HL-60/S4 treated with phorbol 12-myristate 13-acetate at 8.2 ng/mL for 4 days and 3 days (cell line): ENCODE results near the gene RHBDD2.
"Not testable (repeated sequence)": the region's sequence is repeated elsewhere in the genome, so short reads cannot be mapped to it uniquely, and the experiment has no call there.

Experiments
- in situ Hi-C: fragments of 300-500 bp; cut with MboI; formaldehyde crosslinking; loops from 2 replicates; pipeline ENCODE4 v1.15.0; 2022; ENCODE audit warnings: low sequenced_read_pairs

Gene RHBDD2

DNA sequence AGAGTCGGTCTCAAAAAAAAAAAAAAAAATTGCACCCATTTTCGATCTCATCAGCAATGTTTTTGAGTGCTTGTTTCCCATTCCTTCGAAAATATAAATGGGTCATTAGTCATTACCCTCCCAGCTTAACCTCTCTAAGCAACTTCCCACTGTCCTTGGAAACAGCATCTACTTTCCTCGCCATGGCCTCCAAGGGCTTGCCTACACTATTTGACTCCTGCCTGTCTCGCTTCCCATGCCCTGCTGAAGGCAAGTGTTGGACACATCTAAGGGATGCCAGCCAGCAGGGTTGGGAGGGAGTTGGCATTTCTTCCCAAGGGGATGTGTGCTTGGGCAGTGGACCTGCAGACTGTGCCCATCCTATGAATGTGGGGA lies 12.7 kb upstream of the RHBDD2 start:
- in situ Hi-C loops = no loop called here

DNA sequence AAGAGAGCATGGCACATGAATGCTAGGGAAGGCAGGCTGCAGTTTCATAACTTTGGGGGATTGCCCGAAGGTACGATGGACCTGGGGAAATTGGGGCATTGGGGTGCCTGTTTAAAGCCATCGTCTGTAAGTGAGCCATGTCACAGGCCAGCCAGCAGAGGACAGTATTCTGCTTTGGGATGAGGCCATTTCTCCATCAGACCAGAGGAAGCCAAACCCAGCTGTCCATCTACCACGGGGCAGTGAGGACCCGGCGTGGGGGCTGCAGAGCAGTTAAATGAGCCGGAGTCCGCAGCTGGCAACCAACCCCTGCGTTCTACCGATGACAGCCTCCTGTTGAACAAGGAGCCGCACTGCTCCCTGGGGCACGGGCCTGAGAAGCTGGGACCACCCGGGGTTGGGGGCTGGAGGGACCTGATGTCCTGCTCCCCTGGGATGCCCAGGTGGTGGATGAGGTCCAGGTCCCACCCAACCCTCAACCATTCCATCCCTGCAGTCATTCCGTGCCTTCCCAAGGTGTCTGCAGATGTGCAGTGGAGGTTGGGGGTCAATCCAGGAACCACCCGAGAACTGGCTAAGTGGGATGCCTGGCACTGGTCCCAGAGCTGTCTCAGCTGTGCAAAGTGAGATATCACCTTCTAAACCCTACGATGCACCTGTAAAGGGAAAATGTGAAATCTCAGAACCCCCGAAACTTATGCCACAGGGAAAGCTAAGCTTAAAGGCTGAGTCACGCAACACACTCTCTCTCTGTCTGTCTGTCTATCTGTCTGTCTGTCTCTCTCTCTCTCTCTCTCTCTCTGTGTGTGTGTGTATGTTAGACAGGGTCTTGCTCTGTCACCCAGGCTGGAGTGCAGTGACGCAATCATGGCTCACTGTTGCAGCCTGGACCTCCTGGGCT lies 12.1 kb upstream of the RHBDD2 start:
- in situ Hi-C loops = no loop called here

DNA sequence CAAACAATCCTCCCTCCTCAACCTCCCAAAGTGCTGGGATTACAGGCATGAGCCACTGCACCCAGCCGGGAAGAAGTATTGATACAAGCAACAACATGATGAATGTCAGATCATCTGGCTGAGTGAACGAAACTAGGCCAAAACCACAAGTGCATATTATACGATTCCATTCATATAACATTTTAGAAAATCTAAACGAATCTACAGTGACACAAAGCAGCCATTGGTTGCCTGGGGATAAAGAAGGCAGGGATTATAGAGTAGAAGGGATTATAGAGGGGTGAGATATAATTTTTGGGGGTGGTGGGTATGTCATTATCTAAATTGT lies 11.5 kb upstream of the RHBDD2 start:
- in situ Hi-C loops = no loop called here

DNA sequence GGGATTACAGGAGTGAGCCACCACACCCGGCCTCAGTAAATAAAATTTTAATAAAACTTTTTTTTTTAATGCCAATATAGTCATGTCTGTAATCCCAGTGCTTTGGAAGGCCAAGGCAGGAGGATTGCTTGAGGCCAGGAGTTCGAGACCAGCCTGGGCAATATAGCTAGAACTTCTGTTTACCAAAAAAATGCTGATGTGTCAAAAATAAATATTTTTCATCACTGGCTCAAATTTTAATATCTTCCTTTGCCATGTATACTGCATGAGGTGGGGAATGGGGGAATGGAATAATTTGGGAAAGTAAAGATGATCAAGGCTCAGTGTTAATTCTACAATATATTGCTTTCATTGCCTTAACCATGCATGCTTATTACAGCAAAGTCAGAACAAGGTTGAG lies 10.7 kb upstream of the RHBDD2 start:
- in situ Hi-C loops = no loop called here

DNA sequence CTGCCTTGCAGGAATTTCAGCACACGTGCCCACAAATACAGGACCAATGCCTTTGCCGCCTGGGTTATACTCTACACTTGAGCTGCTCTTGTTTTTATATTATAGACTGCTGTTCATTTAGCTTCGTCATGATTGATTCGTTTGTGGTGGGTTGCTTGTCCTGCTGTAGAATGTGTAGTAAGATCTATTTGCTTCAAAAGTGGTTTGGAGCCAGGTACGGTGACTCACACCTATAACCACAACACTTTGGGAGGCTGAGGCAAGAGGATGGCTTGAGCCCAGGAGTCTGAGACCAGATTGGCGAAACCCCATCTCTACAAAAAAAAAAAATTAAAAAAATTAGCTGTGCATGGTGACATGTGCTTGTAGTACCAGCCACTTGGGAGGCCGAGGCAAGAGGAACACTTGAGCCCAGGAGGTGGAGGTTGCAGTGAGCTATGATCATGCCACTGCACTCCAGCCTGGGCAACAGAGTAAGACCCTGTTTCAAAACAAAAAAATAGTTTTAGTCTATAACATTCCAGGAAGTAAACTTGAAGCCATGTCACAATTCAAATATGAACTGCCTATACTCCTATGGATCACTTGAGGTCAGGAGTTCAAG lies 9.0 kb upstream of the RHBDD2 start:
- in situ Hi-C loops = no loop called here

DNA sequence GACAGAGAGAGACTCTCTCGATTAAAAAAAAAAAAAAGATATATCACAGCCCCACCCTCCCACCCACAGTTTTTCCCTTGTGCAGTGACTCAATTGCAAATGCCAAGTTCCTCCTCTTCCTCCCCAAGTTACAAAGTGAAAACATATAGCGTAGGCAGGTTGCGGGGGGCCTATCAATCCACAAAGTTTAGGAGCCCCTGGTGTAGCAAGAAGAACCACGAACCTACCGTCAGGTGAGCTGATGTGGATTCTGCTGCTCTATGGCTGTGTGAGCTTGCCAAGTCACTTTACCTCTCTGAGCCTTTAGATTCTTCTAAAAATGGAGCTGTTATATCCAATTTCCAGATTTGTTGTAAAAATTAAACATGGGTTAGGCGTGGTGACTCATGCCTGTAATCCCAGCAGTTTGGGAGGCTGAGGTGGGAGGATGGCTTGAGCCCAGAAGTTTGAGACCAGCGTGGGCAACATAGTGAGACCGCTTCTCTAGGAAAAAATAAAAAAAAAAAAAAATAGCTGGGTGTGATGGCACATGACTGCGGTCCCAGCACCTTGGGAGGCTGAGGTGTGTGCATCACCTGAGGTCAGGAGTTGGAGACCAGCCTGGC lies 8.2 kb upstream of the RHBDD2 start:
- in situ Hi-C loops = no loop called here

DNA sequence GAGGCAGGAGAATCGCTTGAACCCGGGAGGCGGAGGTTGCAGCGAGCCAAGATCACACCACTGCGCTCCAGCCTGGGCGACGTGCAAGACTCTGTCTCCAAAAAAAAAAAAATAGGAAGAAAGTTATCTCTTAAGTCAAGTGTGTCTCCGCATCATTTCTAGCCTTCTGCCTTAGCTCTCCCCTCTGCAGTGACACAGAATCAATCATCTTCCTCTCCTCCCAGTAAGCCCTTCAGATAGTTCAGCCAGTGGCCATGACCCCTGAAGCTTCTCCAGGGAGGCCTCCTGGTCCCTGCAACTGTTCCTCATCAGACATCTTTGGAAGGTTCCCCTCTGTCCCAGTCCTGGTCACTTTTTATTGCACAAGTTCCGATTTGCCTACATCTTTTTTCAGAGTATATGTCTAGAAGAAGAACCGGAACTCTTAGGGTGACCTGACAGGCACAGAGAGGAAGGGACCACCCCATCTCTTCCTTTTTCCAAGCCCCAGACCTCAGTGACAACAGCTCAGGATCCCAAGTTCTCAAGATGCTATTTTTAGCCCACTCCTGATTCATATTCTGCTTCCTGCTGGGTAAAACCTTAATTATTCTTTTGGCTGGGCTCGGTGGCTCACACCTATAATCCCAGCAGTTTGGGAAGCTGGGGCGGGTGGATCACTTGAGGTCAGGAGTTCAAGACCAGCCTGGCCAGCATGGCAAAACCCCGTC lies 6.6 kb upstream of the RHBDD2 start:
- in situ Hi-C loops = no loop called here

DNA sequence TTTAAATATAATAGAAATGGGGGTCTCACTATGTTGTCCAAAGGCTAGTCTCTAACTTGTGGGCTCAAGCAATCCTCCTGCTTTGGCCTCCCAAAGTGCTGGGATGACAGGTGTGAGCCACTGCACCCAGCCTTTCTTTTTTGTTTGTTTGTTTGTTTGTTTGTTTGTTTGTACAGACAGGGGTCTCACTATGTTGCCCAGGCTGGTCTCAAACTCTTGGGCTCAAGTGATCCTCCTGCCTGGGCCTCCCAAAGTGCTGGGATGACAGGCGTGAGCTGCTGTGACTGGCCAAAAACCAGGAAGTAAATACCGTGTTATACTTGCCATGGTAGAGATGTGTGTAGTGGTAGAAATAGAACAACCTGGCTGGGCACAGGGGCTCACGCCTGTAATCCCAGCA lies 4.7 kb upstream of the RHBDD2 start:
- in situ Hi-C loops = not testable (repeated sequence)

DNA sequence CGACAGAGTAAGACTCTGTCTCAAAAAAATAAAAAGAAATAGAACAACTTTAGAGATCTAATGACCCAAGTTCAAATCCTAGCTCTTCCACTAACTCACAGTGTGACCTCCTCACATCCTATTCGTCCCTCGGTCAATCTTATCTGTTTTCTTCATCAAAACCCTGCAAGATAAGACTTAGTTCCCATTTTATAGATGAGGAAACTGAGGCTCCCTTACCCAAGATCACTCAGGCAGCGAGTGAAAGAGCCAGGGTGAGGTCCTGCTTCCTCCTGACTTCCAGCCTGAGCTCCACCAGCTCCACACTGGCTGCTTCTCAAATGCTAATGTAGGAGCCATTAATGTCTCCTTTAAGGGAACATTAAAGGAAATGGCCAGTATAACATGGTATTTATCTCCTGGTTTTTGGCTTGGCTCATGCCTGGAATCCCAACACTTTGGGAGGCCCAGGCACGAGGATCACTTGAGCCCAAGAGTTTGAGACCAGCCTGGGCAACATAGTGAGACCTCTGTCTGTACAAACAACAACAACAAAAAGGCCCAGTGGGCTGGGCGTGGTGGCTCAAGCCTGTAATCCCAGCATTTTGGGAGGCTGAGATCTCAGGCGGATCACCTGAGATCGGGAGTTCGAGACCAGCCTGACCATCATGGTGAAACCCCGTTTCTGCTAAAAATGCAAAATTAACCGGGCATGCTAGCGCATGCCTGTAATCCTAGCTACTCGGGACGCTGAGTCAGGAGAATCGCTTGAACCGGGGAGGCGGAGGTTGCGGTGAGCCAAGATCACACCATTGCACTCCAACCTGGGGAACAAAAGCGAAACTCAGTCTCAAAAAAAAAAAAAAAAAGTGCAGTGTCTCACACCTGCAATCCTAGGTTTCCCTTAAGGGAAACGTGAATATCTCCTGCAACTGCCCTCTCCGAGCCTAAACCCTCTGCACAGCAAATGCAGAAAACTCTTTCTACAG lies 3.4 kb upstream of the RHBDD2 start:
- in situ Hi-C loops = loop anchor here (25.0 kb wide), 1 partner anchor 137 kb away; no protein-coding TSS in a partner anchor

DNA sequence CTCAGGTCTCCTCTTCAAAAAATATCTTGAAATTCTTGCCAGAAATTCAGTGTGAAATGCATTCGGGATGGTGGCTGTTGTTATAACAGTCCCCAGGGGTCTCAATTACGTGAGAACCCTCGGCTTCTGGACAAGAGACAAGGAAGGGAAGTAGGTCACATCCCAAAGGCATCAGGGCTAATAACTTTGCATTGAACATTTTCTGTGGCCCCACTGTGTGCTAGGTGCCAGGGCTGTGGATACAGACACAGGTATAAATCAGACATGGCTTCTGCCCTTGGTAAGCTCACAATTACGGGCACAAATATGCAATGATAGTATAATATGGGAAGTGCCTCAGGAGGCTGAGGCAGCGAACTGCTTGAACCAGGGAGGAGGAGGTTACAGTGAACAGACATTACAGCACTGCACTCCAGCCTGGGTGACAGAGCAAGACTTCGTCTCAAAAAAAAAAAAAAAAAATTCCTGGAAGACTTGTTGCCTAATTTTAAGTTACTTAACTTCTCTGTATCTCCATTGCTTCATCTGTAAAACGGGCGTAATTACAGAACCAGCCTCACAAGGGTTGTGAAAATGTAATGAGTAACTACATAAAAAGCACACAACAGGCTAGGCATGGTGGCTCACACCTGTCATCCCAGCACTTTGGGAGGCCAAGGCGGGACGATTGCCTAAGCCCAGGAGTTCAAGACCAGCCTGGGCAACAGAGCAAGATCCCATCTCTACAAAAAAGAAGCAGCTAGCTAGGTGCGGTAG lies 2.5 kb upstream of the RHBDD2 start:
- in situ Hi-C loops = loop anchor here (25.0 kb wide), 1 partner anchor 136 kb away; no protein-coding TSS in a partner anchor

DNA sequence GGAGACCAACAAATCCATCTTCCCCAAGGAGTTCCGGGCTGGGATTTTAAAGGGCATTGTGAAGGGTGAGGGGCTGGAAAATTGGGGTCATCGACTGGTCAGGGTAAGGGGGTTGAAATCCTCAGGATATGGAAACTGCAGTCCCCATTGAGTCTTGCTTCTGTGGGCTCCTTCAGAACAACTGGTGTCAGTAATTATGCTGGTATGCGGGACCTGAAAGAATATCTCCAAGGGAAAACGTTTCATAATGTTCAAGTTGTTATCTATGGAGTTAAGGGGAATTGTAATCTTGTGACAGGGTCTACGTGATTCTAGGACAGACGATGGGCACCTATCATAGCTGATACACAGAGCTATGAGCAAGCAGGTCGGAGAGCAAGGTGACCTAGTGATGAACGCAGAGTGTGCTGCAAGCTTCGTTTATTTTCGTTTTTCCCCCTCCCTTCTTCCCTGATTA lies 494 bp upstream of the RHBDD2 start:
- in situ Hi-C loops = loop anchor here (25.0 kb wide), 1 partner anchor 134 kb away; no protein-coding TSS in a partner anchor

DNA sequence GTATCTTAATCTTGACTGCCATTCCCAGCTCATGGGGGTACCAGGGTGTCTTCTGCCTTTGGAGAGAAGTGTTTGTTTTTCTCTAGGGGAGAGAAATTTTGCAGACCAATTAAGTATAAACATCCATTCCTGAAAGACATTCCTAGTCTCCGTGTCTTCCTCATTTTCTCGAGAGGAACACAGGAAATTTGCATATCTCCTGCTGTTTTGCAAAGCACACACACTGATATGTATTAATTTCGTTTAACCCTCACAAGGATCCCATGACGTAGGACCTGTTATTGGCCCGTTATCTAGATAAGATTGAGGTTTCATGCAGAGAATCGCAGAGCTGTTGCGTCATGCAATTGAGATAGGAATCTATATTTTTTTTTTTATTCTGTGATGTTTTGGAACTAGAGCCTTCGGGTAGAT lies 944 bp downstream of the RHBDD2 start:
- in situ Hi-C loops = loop anchor here (25.0 kb wide), 1 partner anchor 133 kb away; no protein-coding TSS in a partner anchor

DNA sequence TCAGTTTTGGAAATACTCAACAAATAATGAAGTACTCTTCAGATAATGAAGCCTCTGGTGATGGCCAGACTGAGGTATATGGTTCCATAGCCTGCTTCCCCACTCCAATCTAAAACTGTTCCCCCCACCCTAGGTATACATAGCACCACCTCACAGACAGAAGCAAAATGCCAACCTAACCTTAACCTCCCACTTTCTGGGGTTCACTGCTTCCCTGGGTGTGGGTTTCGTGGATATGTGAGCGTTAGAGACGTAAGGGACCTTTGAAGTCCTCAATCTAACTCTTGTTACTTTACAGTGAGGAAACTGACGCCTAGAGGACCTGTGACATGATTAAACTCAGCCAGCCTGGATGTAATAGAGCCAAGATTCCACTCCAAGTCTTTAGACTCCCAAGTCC lies 1.4 kb downstream of the RHBDD2 start:
- in situ Hi-C loops = loop anchor here (25.0 kb wide), 1 partner anchor 132 kb away; no protein-coding TSS in a partner anchor

DNA sequence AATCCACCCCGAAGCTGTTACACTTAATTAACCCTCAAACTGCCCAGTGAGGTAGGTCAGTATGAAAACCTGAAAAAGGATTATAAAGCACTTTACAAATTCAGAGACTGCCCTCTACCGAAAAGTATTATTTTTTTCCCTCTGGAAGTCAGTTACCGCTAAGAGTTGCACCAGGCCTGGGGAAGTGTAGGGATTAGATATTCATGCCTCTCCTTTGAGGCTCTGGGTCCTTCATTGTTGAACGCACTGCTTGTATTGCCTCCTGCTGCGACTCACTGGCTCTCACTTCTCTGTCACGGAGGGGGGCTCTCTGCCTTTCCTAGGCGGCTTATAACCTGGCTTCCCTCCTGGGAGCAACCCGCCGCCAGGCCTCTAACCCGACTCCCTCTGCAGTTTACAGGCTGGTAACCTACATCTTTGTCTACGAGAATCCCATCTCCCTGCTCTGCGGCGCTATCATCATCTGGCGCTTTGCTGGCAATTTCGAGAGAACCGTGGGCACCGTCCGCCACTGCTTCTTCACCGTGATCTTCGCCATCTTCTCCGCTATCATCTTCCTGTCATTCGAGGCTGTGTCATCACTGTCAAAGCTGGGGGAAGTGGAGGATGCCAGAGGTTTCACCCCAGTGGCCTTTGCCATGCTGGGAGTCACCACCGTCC lies 2.7 kb downstream of the RHBDD2 start:
- in situ Hi-C loops = loop anchor here (25.0 kb wide), 1 partner anchor 131 kb away; no protein-coding TSS in a partner anchor

DNA sequence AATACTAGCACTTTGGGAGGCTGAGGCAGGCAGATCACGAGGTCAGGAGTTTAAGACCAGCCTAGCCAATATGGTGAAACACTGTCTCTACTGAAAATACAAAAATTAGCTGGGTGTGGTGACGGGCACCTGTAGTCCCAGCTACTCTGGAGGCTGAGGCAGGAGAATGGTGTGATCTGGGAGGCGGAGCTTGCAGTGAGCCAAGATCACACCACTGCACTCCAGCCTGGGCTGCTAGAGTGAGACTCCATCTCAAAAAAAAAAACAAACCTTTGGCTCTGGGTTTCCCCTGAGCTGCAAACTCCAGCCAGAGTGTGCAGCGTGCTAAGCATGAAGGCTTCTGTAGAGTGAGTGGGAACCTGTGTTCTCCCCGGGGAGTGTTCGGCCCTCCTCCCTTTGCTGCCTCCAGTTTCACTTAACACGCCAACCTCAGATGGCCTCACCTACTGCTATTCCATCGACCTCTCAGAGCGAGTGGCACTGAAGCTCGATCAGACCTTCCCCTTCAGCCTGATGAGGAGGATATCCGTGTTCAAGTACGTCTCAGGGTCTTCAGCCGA lies 4.5 kb downstream of the RHBDD2 start:
- in situ Hi-C loops = loop anchor here (25.0 kb wide), 1 partner anchor 129 kb away; no protein-coding TSS in a partner anchor

DNA sequence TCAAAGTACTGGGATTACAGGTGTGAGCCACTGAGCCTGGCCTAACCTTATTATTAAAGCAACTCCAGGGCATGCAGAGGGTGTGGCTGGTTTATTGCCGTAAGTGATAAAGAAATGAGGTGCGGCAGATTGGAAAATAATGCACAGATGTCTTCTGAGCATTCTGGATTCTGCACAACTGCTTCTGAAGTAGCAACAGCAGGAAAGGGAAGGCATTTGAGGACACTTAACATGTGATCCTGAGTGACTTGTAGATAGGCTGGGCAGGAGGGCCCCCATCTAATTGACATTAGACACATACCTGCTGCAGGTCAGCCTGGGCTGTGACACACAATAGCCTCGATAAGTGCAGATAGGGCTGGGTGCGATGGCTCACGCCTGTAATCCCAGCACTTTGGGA lies 5.6 kb downstream of the RHBDD2 start:
- in situ Hi-C loops = loop anchor here (25.0 kb wide), 1 partner anchor 128 kb away; no protein-coding TSS in a partner anchor

DNA sequence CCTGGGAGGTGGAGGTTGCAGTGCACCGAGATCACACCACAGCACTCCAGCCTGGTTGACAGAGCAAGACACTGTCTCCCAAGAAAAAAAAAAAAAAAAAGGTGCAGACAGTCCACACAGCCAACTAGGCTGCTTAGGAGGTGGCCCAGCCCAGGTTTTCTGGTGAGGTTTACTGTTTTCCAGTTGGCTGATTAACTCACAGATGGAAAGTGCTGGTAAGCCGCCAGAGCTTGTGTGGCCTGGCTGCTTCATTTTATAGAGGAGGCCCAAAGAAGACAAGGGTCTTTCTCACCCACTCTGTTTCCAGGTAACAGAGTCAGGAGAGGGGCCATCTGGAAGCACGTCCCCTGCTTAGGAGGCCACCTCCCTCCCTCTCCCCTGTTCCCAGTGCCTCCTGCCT lies 6.2 kb downstream of the RHBDD2 start:
- in situ Hi-C loops = loop anchor here (25.0 kb wide), 1 partner anchor 127 kb away; no protein-coding TSS in a partner anchor
